Peyer's patch (tissue), 4 donors: ENCODE data around the gene VAMP8. TPM values are rescaled to one million over a fixed set of nuclear protein-coding genes. Genes with fewer than 3 reads are reported as not detected.

Experiments used
- DNase-seq, 3 donors: peaks; one replicate each; pipeline ENCODE4 v3.0.0-alpha.2; 2017 to 2019
- H3K27ac ChIP-seq, 4 donors: fragments of 200-600 bp; sonication (generic); one replicate each; pipeline ENCODE4 v1.5.1; 2016 to 2019
- H3K27me3 ChIP-seq, 2 donors: fragments of 200-600 bp; sonication (generic); one replicate each; pipeline ENCODE4 v1.5.1; 2019
- H3K36me3 ChIP-seq, 3 donors: fragments of 200-600 bp; sonication (generic); one replicate each; pipeline ENCODE4 v1.5.1; 2016 to 2019
- H3K4me1 ChIP-seq, 4 donors: fragments of 200-600 bp; sonication (generic); one replicate each; pipeline ENCODE4 v1.5.1; 2016 to 2019
- H3K4me3 ChIP-seq, 4 donors: fragments of 200-600 bp; sonication (generic); 1 replicate in 3 of 4; 2 replicates in 1 of 4; pipeline ENCODE4 v1.5.1; 2016 to 2019; ENCODE audit warnings: mild to moderate bottlenecking in 1 of 4
- H3K9me3 ChIP-seq, 4 donors: fragments of 200-600 bp; sonication (generic); one replicate each; pipeline ENCODE4 v1.5.1; 2016 to 2019; ENCODE audit warnings: mild to moderate bottlenecking in 1 of 4
- CTCF ChIP-seq, 6 experiments: fragments of 450-650 bp in 4 of 6; fragments of 200-600 bp in 2 of 6; sonication (generic) in 1 of 6; IDR thresholded peaks; one replicate each; pipeline ENCODE4 v1.5.1; 2017 to 2019; ENCODE audit warnings: antibody characterized with exemption in 6 of 6, mild to moderate bottlenecking in 3 of 6, moderate library complexity in 1 of 6
- POLR2A ChIP-seq, 2 donors: fragments of 450-650 bp; IDR thresholded peaks; one replicate each; pipeline ENCODE4 v1.5.1; 2017; ENCODE audit warnings: antibody characterized with exemption in 2 of 2, mild to moderate bottlenecking in 2 of 2, moderate library complexity in 2 of 2
- total RNA-seq, 4 donors: library from RNA; depleted of rRNA; stranded (reverse); fragments of >200 nt; gene quantifications; one replicate each; pipeline ENCODE4 v1.1.0, GENCODE V29; 2016

Gene VAMP8
- total RNA-seq, 4 donors from 2014 or later = 75.1 to 189 (median 112) TPM

GRCh38 chr2:85534099-85534498, 43.3 kb upstream of the VAMP8 start:
- no peak for DNase-seq
- TF ChIP-seq POLR2A (IDR thresholded peaks at IDR 0.05) = no peak
- no peak for TF ChIP-seq CTCF (IDR thresholded peaks at IDR 0.05)

GRCh38 chr2:85534881-85535280, 42.5 kb upstream of the VAMP8 start:
- Histone ChIP-seq H3K9me3 (no peaks in the 10 kb centered on the region), H3K4me3 (no peak overlapping the region), H3K27me3 (no peaks in the 10 kb centered on the region), H3K4me1 (peaks cover 0 to 9% (median 0%) of the 10 kb centered on the region in 4 donors), H3K36me3 (no peaks in the 10 kb centered on the region), H3K27ac (no peak overlapping the region)
- TF ChIP-seq POLR2A (IDR thresholded peaks at IDR 0.05) (no peak), CTCF (IDR thresholded peaks at IDR 0.05) (no peak)
- no peak for DNase-seq

More at GRCh38 chr2:85534099-85534498, 43.3 kb upstream of the VAMP8 start:
- Histone ChIP-seq H3K4me3 (no peak overlapping the region), H3K4me1 (peaks cover 0 to 9% (median 0%) of the 10 kb centered on the region in 4 donors), H3K9me3 (no peaks in the 10 kb centered on the region), H3K27me3 (no peaks in the 10 kb centered on the region), H3K27ac (no peak overlapping the region), H3K36me3 (no peaks in the 10 kb centered on the region)

GRCh38 chr2:85536479-85536878, 40.9 kb upstream of the VAMP8 start:
- TF ChIP-seq POLR2A (IDR thresholded peaks at IDR 0.05) (no peak), CTCF (IDR thresholded peaks at IDR 0.05) (no peak)
- Histone ChIP-seq H3K9me3 (no peaks in the 10 kb centered on the region), H3K4me3 (no peak overlapping the region), H3K36me3 (peaks cover 0 to 5% (median 0%) of the 10 kb centered on the region in 3 donors), H3K27ac (peak overlapping the region in 1 of 4 donors; percentile 5), H3K27me3 (no peaks in the 10 kb centered on the region), H3K4me1 (peaks cover 0 to 20% (median 4%) of the 10 kb centered on the region in 4 donors)
- DNase-seq = no peak

GRCh38 chr2:85537600-85538506, 39.5 kb upstream of the VAMP8 start:
- peaks cover 0 to 34% (median 4%) of the 10 kb centered on the region in 4 donors for H3K4me1 ChIP-seq
- no peaks in the 10 kb centered on the region for H3K9me3 ChIP-seq
- DNase-seq = peak; percentile 46 to 80 (median 79)
- peaks cover 0 to 19% (median 2%) of the 10 kb centered on the region in 3 donors for H3K36me3 ChIP-seq
- peak overlapping the region; percentile 72 to 97 (median 83) for H3K4me3 ChIP-seq
- TF ChIP-seq CTCF (IDR thresholded peaks at IDR 0.05) = peak in 1 of 6 experiments; percentile 29
- peak; percentile 12 to 35 for TF ChIP-seq POLR2A (IDR thresholded peaks at IDR 0.05)
- peak overlapping the region; percentile 95 to 99 (median 98) for H3K27ac ChIP-seq
- H3K27me3 ChIP-seq = no peaks in the 10 kb centered on the region

- TF ChIP-seq POLR2A (IDR thresholded peaks at IDR 0.05) (peak; percentile 99 to 100), CTCF (IDR thresholded peaks at IDR 0.05) (peak; percentile 44 to 81 (median 68))
These were observed 38.7 kb upstream of the VAMP8 start, which contains the start of gene MAT2A for GRCh38 chr2:85538507-85539360. Gene MAT2A, plus strand, starts transcription at chr2:85539168. Its CDS starts 120 bp downstream, at chr2:85539288.

More at GRCh38 chr2:85538507-85539360, 38.7 kb upstream of the VAMP8 start, which contains the start of gene MAT2A:
- peak within 1 kb of the TSS; percentile 72 to 97 (median 83) for H3K4me3 ChIP-seq
- peaks cover 0 to 27% (median 2%) of the 10 kb centered on the region in 3 donors for H3K36me3 ChIP-seq
- no peaks in the 10 kb centered on the region for H3K9me3 ChIP-seq
- DNase-seq = peak; percentile 88 to 96 (median 95)
- peak within 1 kb of the TSS; percentile 95 to 99 (median 98) for H3K27ac ChIP-seq
- H3K4me1 ChIP-seq = peaks cover 0 to 40% (median 4%) of the 10 kb centered on the region in 4 donors
- H3K27me3 ChIP-seq = no peaks in the 10 kb centered on the region
